ELR (cell line): ENCODE data around the gene ZNG1A.
"Not testable (repeated sequence)": the region's sequence is repeated elsewhere in the genome, so short reads cannot be mapped to it uniquely, and the experiment has no call there.

Experiments
- DNase-seq: peaks from one replicate; pipeline ENCODE4 v3.0.0-alpha.2; 2015; ENCODE audit warnings: low read depth

Gene ZNG1A

DNA sequence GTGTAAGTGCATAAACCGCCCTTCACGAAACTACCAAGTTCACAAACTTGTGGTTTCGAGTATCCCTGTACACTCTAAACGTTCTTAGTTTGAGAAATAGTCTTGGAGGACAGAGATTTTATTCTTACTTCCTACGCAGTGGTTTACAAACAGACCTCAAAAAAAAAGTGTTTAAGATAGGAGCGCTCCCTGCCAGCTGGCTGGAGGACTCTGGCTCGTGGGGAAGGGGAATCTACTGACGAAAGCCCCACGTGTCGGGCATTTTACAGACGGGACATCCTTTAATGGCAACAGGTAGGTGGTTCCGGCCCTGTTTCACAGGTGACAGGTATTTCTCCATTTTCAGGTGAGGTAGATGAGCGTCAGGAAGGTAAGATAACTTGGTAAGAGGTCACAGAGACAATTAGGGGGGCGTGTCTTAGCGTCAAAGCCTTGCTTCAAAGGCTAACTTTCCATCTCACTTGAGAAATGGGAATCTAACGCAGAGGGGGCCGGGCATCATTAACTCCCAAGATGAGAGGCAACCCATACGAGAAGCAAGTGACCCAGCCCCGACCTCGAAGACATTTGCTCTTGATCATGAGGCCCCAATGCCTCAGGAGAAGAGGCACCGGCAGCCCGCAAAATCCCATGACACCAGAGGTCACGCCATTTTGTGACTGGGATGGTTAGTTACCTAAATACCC, 573 bp downstream of the ZNG1A start:
- peak; percentile 1 for DNase-seq

DNA sequence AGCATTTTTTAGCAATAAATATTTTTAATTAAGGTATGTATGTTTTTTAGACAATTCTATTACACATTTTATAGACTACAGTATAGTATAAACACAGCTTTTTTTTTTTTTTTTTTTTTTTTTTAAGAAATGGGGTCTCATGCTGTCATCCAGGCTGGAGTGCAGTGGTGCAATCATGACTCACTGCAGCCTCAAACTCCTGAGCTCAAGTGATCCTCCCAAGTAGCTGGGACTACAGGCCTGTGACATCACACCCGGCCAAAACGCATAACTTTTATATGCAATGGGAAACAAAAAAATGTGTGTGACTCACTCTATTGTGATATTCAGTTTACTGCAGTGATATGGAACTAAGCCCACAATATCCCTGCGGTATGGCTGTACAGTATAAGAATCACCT, 9.1 kb downstream of the ZNG1A start:
- DNase-seq = not testable (repeated sequence)

DNA sequence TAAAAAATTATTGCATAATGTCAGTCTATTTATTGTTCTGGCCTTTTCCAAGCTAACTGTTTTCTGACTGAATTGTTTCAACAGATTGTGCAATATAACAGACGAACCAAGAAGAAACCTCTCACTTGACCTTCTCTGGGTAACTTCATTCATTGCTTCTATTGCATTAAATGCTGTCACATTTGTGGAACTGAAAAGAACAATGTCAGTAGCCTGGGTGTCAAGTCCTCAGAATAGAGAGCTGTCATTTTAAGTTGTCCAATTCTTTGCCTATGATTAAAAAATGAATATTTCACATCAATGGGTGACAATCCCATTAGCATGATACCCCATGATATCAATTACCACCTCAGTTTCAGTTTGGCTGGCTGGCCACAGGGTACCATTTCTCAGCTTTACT, 19.0 kb downstream of the ZNG1A start:
- not testable (repeated sequence) for DNase-seq

DNA sequence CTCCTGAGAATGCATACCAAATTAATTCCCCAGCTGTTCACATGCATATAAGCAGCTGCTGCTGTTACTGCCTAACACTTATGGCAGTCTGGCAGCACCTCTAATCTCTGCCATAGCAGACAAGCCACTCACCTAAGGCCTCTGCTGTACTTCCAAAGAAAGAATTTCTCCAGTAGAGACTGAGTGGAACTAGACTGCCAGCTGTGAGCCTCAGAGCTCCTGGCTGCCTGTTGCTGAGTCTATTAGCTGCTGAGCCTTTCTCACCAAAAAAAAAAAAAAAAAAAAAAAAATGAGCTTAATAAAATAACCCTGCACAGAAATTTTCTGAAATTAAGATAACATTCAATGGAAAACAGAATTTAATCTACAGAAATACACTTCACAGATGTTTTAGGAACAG, 27.7 kb downstream of the ZNG1A start:
- not testable (repeated sequence) for DNase-seq

DNA sequence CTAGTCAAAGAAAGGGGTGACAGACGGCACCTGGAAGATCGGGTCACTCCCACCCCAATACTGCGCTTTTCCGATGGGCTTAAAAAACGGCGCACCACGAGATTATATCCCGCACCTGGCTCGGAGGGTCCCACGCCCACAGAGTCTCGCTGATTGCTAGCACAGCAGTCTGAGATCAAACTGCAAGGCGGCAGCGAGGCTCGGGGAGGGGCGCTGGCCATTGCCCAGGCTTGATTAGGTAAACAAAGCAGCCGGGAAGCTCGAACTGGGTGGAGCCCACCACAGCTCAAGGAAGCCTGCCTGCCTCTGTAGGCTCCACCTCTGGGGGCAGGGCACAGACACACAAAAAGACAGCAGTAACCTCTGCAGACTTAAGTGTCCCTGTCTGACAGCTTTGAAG, 39.0 kb downstream of the ZNG1A start:
- DNase-seq = not testable (repeated sequence)

DNA sequence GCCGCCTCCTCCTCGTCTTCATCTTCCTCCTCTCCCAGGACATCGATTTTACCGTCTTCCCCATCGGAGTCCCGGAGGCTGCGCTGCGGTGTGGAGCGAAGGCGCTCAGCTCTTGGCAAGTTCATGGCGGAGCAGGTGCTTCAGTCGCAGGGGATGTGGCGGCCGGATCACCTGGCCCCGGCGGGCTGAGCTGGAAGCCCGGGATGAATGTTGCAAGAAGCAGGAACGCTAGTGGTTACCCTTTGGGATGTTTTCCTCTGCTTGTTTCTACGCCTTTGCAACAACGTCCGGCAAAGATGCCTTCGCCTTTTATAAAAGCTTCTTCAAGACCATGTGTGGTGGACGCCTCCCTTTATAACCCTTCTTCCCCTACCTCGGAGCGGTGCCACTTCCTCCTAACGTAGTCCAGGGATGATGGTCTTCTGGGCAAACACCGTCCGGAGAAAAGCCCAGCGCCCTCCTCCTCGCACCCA, 60.8 kb downstream of the ZNG1A start, which contains the start of gene FOXD4:
Gene FOXD4 (minus strand): TSS at position 423 of the 473 bp plus-strand sequence. CDS start 298 bp downstream, at position 125.
- not testable (repeated sequence) for DNase-seq

DNA sequence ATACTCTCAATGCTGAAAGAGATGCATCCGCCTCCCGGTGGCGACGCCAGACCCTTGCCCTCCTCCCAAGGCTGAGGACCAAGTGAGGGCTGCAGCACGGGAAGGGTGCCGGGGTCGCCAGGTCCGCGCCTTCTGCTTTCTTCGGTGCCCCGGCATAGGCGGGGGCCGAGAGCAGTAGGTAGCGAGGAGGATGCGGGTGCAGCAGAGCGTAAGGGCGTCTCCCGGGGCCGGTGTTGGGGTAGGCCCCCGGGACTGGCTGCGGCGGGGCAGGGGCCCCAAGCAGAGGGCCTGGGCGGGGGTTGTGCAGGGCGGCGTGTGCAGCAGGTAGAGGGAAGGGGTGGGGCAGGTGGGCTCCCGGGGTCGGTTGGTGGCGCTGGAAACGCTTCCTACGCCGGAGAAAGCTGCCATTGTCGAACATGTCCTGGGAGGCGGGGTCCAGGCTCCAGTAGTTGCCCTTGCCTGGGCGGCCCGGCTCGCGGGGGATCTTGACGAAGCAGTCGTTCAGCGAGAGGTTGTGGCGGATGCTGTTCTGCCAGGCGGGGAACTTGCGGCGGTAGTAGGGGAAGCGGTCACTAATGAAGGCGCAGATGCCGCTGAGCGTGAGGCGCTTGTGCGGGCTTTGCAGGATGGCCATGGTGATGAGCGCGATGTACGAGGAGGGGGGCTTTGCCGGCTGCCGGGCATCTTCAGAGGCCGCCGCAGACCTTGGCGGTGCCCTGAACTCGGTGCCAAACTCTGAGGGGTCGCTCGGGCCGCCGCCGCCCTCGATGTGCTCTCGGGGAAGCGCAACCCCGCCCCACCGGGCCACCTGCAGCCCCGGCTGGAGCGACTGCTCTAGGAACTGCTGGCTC, 61.5 kb downstream of the ZNG1A start:
- DNase-seq = not testable (repeated sequence)

DNA sequence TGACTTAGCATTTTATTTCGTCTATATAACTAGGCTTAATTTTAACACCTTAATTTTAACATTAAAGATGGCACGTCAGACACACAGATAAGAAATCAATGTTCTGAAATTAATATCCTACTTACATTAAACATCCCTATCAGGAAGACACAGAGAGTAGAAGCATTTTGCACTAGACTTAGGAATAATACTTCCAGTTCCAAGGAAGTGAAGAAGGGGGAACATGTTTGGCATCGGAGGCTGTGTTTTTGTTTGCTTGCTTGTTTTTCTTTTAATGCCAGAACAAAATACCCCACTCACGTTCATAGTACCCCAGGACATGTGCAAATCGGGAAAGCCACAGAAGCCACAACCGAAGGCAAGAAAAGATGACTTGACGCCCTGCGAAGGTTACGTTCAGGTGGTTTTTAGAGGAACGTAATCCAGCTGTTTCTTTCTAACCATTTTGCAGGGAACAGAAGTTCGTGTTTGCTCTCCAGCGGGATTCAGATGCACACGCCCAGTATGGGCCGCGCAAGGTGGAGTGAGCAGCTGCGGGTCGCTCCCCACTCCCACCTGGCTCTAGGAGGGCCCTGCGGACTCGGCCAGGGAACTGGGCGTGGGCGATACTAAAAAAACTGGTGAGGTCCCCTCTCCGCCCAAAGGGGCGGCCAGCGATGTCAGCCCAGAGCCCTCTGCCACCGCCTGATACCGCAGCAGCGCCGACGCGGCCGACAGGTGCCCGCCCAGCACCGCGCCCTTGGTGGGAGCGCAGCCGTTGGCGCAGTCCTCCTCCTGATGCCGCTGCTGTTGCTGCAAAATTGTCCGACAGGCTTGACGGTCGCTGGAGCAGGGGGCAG, 62.4 kb downstream of the ZNG1A start:
- not testable (repeated sequence) for DNase-seq

DNA sequence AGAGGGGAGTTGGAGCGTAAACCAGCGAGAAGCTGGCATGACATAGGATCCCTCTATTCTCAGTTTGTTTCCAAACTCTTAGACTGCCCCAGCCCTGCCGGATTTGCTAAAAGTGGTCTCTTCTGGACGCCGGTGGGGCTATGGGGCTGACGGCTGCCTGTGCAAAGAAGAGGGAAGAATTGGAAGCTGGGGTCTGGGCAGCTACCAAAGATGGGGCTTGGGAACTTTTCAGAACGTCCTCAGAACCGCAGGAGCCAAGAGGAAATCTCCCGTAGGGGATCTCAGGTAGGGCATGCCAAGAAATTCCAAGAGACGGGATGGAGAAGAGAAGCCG, 63.8 kb downstream of the ZNG1A start:
- DNase-seq = not testable (repeated sequence)

DNA sequence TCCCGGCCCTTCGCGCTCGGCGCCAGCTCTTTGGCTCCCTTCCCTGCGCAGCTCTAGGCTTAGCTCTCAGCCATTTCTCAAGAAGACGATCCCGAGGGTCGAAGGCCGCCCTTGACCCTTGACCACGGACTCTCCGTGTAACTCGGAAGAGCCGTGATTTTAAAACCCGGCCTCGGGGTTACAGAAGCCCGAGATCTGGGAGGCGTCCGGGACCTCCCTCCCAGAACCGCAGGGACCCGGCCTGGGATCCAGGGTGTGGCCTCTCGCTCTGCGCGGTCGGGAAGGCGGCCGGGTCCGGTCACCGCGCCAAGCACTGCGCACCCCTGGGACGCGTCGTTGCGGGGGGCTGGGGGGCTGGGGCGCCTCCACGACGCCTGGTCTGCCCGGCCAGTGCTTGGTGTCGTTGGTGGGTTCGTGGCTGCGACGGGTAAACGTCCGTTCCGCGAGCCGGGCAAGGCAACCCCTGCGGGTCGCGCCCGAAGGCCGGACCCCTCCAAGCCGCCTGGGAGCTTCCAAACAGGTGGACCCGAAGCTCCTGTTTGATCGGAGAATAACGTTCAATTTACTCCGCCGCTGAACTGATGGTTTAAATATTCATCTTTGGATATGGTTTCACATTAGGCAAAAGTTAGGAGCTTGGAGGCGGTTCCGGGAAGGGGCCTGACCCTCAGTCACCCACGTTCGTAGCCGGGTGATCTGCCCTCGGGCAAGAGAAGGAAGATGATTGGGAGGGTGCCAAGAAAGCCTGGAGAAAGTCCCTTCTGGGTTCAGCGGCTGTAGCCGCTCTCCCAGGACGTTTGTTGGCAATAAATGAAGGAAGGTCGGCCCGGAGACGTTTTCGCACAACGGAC, 64.4 kb downstream of the ZNG1A start:
- DNase-seq = peak; percentile 13

DNA sequence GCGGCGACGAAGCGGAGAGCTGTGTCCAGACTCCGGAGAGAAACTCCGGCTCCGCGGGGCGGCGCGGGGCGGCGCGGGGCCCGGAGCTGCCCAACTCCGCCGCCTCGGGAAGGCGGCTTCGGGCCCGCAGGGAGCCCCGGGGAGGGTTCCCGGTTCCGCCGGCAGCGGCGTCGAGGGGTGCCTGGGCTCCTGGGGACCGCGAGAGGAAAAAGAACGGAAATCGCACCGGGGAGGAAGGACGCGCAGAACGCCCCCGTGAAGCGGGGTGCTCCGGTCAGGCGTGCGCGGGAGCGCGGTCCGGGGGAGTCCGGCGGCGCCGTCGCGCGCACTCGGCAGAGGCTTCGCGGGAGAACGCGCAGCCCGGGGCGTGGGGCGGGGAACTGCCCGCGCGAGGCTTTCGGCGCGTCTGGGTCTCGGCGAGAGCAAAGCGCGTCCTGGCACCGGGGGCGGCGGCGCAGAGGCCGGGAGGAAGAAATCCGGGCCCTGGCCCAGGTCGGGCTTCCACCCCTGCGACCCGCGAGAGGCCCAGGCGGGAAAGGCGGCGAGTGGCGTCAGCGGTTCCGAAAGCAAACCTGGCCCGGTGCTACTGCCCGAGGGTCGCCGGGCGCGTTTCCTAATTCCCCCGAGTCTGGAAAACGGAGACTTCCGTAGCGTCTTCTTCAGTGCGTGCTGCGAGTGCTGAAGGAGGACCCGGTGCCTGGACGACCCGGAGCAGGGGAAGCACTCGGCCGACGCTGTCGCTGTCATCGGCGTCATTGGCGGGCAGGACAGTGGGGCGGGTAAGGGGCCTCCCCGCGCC, 65.2 kb downstream of the ZNG1A start:
- DNase-seq = peak; percentile 5

DNA sequence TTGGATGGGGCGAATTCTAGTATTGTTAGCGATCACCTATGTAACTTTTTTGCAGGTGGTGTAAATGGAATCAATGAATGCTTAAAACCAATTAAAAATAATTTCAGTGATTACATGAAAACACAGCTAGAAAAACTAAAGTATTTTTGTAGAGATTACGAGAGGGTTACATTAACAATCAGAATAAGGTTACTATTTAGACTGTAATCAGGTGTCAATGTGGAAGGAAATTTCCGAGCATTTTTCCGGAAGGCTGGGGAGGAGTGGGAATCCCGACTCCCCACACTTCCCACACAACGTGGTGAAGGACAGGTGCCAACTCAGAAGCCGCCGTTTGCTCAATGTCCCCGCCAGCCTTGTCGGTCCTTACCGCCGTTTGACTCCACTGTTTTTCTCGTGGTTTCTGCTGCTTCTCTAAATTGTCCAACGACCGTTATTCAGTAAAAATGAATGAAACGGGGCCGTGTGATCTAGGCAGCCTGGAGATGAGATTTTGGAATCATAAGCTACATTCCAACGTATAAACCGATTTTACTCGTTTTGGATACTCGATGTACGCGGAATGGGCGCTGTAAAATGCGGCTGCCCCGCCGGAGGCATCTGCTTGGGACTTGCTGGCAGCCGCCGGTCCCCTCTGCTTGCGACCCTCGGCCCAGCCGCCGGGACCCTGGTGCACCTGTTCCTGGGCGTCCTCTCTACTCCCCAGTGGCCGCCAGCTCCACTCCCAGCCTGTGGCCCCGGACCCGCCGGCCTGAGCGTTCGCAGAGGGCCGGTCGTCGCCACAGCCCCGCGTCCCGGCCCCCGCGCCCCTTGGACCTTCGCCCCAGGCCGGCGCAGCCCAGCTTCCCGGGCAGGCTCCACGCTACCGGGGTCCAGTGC, 66.0 kb downstream of the ZNG1A start:
- DNase-seq = not testable (repeated sequence)

DNA sequence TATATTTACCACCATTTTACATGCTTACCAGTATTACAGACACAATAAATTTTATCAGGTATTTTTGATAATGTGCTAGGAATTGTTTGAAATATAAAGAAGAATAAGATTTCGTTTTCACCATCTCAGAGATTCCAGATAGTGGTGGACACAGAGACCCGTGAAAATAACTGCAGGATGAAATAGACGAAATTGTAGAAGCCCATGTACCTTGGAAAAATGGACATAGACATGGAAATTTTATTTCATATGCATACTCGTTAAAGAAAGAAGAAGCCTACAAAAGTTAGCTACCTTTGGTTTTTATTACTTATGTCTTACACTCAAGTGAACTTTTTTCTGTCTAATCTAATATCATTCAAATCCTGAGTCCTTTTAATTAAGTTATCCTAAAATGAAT, 68.2 kb downstream of the ZNG1A start:
- not testable (repeated sequence) for DNase-seq

DNA sequence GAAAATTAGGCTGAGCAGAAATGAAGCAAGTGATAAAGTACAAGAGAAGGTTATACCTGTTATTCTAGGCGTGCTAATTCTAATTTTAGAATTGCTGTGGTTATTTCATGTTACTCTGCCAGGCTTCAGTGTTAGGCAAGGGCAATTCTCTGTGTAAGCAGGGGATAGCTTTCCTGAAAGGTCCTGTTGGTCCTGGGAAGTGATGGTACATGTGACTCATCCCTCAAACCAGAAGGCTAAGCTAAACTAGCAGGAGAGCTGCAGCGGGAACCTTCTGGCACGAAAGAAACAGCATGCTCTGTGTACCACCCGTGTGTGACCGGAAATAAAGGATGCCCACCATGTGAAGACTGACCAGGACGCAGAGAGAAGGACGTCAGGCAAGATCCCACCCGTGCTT, 69.3 kb downstream of the ZNG1A start:
- DNase-seq = peak; percentile 4

DNA sequence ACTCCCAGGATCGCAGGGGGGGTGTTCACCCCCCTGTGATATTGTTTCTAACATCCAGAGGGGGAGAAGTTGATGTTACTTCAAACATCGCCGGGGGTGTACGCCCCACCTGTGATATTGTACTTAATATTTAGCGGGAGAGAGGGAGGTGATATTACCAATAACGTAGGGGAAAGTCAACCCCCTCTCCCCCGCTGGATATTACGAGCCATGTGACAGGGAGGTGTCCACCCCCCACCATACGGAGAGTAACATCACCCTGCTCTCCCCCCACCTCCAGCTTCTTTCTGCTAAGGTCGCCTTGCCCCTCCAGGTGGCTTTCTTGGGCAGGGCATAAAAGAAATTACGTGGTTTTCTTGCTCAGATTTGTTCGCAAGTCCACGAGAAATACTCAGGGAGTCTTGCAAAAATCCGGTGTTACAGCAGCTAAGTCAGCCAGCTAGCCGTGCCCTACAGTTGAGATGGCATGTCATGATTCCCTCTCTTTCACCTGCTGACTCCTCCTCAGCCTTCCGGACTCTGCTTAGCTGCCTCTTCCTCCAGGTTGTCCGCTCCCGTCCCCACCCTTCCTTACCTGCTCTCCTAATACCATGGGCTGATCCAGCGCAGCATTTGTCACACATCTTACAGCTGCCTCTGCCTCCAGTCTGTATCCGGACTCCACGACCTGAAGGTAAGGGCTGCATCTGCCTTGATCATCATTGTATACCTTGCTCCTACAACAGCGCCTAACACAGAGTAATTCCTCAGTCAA, 69.9 kb downstream of the ZNG1A start:
- DNase-seq = not testable (repeated sequence)

DNA sequence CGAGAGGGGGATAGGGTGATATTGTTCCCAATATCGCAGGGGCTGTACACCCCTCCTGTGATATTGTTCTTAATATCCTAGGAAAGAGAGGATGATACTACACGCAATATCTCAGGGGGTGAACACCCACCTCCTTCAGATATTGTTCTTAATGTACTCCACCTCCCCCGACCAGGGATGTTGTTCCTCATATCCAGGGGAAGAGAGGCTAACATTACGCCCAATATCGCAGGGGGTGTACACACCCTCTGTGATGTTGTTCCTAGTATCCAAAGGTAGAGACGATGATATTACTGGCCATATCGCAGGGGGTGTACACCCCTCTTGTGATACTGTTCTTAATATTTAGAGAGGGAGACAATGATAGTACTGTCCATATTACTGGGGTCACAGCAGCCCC, 72.9 kb downstream of the ZNG1A start:
- not testable (repeated sequence) for DNase-seq

DNA sequence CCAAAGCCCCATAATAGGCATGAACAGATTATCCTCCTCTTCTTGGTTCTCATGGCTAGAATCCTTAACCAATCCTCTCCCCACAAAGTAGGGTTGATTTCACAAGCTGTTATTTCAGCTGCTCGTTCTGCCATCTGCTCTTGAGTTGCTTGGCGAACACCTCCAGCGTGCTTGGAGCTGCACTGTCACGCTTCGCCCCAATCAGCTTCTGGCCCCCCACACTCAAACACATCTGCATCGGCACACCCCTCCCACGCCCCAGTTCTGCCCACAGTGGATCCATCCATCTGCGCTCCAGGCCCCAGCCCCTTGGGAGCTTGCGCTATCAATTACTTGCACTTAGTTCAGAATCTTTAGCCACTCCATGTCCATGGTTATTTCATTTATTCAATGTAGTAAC, 78.4 kb downstream of the ZNG1A start:
- not testable (repeated sequence) for DNase-seq

DNA sequence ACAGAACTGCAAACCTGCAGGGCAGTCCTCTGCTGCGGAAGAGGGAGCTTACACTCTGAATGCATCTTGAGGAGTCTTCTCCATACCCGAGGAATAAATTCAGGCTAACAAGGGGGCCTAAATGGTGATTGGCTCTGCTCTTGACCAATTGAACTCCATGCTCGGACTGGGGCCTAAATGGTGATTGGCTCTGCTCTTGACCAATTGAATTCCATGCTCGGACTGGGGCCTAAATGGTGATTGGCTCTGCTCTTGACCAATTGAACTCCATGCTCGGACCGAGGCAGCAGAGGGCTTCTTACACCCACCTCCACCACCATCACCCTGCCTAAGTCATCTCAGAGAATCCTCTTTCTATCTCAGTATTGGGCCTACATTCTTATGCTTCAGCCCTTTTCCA, 79.0 kb downstream of the ZNG1A start:
- DNase-seq = not testable (repeated sequence)

DNA sequence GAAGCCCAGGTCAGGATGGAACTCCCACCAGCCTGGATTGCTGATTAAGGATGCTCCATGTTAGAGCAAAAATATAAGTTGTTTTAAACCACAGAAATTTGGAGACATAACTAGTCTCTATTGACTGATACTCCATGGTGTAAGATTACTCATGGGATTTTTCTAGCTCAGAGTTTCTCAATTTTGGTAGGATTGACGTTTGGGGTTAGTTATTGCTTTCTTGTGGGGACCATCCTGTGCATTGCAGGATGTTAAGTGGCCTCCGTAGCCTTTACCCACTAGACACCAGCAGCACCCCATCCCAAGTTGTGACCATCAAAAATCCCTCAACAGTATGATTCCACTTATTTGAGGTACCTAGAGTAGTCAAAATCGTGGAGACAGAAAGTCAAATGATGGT, 80.1 kb downstream of the ZNG1A start:
- not testable (repeated sequence) for DNase-seq
